Measurements from ENCODE around the gene FGD2. TPM values are rescaled to one million over a fixed set of nuclear protein-coding genes. Genes with fewer than 3 reads are reported as not detected.
"Not testable (repeated sequence)": the region's sequence is repeated elsewhere in the genome, so short reads cannot be mapped to it uniquely, and the experiment has no call there.

The FGD2 gene
- polyA plus RNA-seq, 5 donors, result 3.1 to 5.8 (median 5.3) TPM

GRCh38 chr6:37038292-37039198, 33.1 kb downstream of the FGD2 start:
- no peak for DNase-seq

- no peak for DNase-seq
Measured at GRCh38 chr6:37039958-37040357, 34.5 kb downstream of the FGD2 start.

GRCh38 chr6:37041521-37041920, 36.1 kb downstream of the FGD2 start:
- DNase-seq, result no peak

- DNase-seq, result no peak
Measured at GRCh38 chr6:37042150-37042549, 36.7 kb downstream of the FGD2 start.

- DNase-seq, result not testable (repeated sequence)
Measured at GRCh38 chr6:37043091-37043490, 37.6 kb downstream of the FGD2 start.

GRCh38 chr6:37047346-37047688, 41.9 kb downstream of the FGD2 start:
- no peak for DNase-seq

GRCh38 chr6:37047689-37048402, 42.4 kb downstream of the FGD2 start:
- no peak for DNase-seq

- DNase-seq, result no peak
Measured at GRCh38 chr6:37048403-37048850, 43.0 kb downstream of the FGD2 start.

- DNase-seq, result no peak
Measured at GRCh38 chr6:37048851-37049757, 43.6 kb downstream of the FGD2 start.

GRCh38 chr6:37049758-37050044, 44.2 kb downstream of the FGD2 start:
- DNase-seq, result no peak

GRCh38 chr6:37050045-37050853, 44.8 kb downstream of the FGD2 start:
- no peak for DNase-seq

GRCh38 chr6:37050854-37051137, 45.3 kb downstream of the FGD2 start:
- no peak for DNase-seq

GRCh38 chr6:37051138-37052026, 45.9 kb downstream of the FGD2 start:
- DNase-seq, result peak; percentile 74 to 76

- DNase-seq, result no peak
Measured at GRCh38 chr6:37052027-37052628, 46.7 kb downstream of the FGD2 start.

- DNase-seq, result no peak
Measured at GRCh38 chr6:37053683-37054082, 48.2 kb downstream of the FGD2 start.

GRCh38 chr6:37054171-37054570, 48.7 kb downstream of the FGD2 start:
- DNase-seq, result no peak

GRCh38 chr6:37054580-37054979, 49.1 kb downstream of the FGD2 start:
- DNase-seq, result no peak

GRCh38 chr6:37056112-37056403, 50.6 kb downstream of the FGD2 start:
- no peak for DNase-seq

GRCh38 chr6:37056439-37057127, 51.1 kb downstream of the FGD2 start:
- DNase-seq, result no peak

- DNase-seq, result no peak
Measured at GRCh38 chr6:37057128-37057471, 51.6 kb downstream of the FGD2 start.
